GM12891 (cell line): ENCODE data around the gene FAM184A.

Experiments
- POLR2A ChIP-seq: IDR thresholded peaks from 2 replicates; pipeline ENCODE4 v1.6.1; 2011; ENCODE audit warnings: low read depth, low read length, control low read depth
- TAF1 ChIP-seq: IDR thresholded peaks from 2 replicates; pipeline ENCODE4 v1.6.1; 2011; ENCODE audit warnings: low read depth, low read length, control low read depth

DNA sequence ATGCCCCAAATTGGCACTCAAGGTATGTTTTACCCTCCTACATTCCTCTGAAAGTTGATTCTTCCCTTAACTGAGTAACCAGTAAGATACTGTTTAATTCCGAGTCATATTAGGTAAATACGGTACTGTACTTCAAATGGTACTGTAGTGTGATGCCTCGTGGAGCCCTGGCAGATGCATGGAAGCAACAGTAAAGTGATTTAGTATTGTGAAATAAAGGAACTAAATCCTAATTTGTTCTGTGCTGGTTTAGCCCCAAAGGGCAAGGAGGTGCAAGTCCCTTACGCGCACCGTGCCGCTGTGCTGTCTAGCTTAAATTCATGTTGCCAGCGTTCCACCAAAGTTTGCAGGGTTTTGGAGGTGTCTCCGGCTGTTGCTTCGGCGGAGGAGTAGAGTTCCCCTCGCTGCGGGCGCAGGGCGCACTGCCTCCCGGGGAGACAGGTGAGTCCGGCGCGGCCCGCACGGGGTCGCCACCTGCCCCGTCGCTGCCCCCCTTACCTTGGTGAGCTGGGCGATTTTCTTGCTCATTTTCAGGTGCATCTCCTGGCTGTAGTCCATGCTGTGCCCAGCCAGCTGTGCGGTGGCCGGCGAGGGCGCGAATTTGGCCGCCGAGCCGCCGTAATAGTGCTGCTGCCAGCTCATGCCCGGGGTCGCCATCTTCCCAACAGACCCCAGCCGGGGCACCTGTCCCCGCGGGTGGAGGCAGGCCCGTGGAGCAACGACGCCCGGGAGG, 655 bp downstream of the FAM184A start:
- TF ChIP-seq POLR2A = no peak
- TF ChIP-seq TAF1 = no peak
